Measurements from ENCODE around the gene FBN1.

The FBN1 gene

GRCh38 chr15:48388016-48388851, 257.3 kb downstream of the FBN1 start:
- Histone ChIP-seq H3K36me3 (ENCODE audit: control insufficient read depth, insufficient read depth, low read length) (no peaks in the 10 kb centered on the region), H3K27ac (ENCODE audit: low read depth, low read length) (no peak overlapping the region), H3K27me3 (ENCODE audit: control insufficient read depth, insufficient read depth, low read length) (no peaks in the 10 kb centered on the region), H3K9ac (ENCODE audit: low read length) (no peak overlapping the region), H3K9me3 (ENCODE audit: control insufficient read depth, insufficient read depth, low read depth, low read length) (no peaks in the 10 kb centered on the region), H3K4me3 (ENCODE audit: low read depth, low read length) (no peak overlapping the region), H3K4me1 (ENCODE audit: control insufficient read depth, insufficient read depth, low read length) (no peaks in the 10 kb centered on the region)

GRCh38 chr15:48385031-48385830, 260.3 kb downstream of the FBN1 start:
- Histone ChIP-seq H3K27me3 (ENCODE audit: control insufficient read depth, insufficient read depth, low read length) (no peaks in the 10 kb centered on the region), H3K9me3 (ENCODE audit: control insufficient read depth, insufficient read depth, low read depth, low read length) (no peaks in the 10 kb centered on the region), H3K27ac (ENCODE audit: low read depth, low read length) (no peak overlapping the region), H3K4me3 (ENCODE audit: low read depth, low read length) (no peak overlapping the region), H3K9ac (ENCODE audit: low read length) (no peak overlapping the region), H3K4me1 (ENCODE audit: control insufficient read depth, insufficient read depth, low read length) (no peaks in the 10 kb centered on the region), H3K36me3 (ENCODE audit: control insufficient read depth, insufficient read depth, low read length) (no peaks in the 10 kb centered on the region)

GRCh38 chr15:48384616-48385015, 260.9 kb downstream of the FBN1 start:
- Histone ChIP-seq H3K9ac (ENCODE audit: low read length) (no peak overlapping the region), H3K27ac (ENCODE audit: low read depth, low read length) (no peak overlapping the region), H3K27me3 (ENCODE audit: control insufficient read depth, insufficient read depth, low read length) (no peaks in the 10 kb centered on the region), H3K9me3 (ENCODE audit: control insufficient read depth, insufficient read depth, low read depth, low read length) (no peaks in the 10 kb centered on the region), H3K4me3 (ENCODE audit: low read depth, low read length) (no peak overlapping the region), H3K4me1 (ENCODE audit: control insufficient read depth, insufficient read depth, low read length) (no peaks in the 10 kb centered on the region), H3K36me3 (ENCODE audit: control insufficient read depth, insufficient read depth, low read length) (no peaks in the 10 kb centered on the region)

GRCh38 chr15:48383031-48383430, 262.5 kb downstream of the FBN1 start:
- no peaks in the 10 kb centered on the region for H3K36me3 ChIP-seq (ENCODE audit: control insufficient read depth, insufficient read depth, low read length)
- H3K9ac ChIP-seq (ENCODE audit: low read length): no peak overlapping the region
- no peaks in the 10 kb centered on the region for H3K27me3 ChIP-seq (ENCODE audit: control insufficient read depth, insufficient read depth, low read length)
- no peaks in the 10 kb centered on the region for H3K9me3 ChIP-seq (ENCODE audit: control insufficient read depth, insufficient read depth, low read depth, low read length)
- no peaks in the 10 kb centered on the region for H3K4me1 ChIP-seq (ENCODE audit: control insufficient read depth, insufficient read depth, low read length)
- no peak overlapping the region for H3K4me3 ChIP-seq (ENCODE audit: low read depth, low read length)
- no peak overlapping the region for H3K27ac ChIP-seq (ENCODE audit: low read depth, low read length)

- Histone ChIP-seq H3K36me3 (ENCODE audit: control insufficient read depth, insufficient read depth, low read length) (no peaks in the 10 kb centered on the region), H3K9ac (ENCODE audit: low read length) (no peak overlapping the region), H3K27ac (ENCODE audit: low read depth, low read length) (no peak overlapping the region), H3K27me3 (ENCODE audit: control insufficient read depth, insufficient read depth, low read length) (no peaks in the 10 kb centered on the region), H3K4me1 (ENCODE audit: control insufficient read depth, insufficient read depth, low read length) (no peaks in the 10 kb centered on the region), H3K9me3 (ENCODE audit: control insufficient read depth, insufficient read depth, low read depth, low read length) (0 out of 2 replicates have a peak, but pooled peaks cover 6% of the 10 kb centered on the region), H3K4me3 (ENCODE audit: low read depth, low read length) (no peak overlapping the region)
Measured at GRCh38 chr15:48381861-48382260, 263.6 kb downstream of the FBN1 start.

GRCh38 chr15:48380198-48380597, 265.3 kb downstream of the FBN1 start:
- H3K4me1 ChIP-seq (ENCODE audit: control insufficient read depth, insufficient read depth, low read length): no peaks in the 10 kb centered on the region
- no peak overlapping the region for H3K4me3 ChIP-seq (ENCODE audit: low read depth, low read length)
- H3K9ac ChIP-seq (ENCODE audit: low read length): no peak overlapping the region
- peaks cover 13% of the 10 kb centered on the region; the same call in 1 of the 2 replicates for H3K9me3 ChIP-seq (ENCODE audit: control insufficient read depth, insufficient read depth, low read depth, low read length)
- H3K27ac ChIP-seq (ENCODE audit: low read depth, low read length): no peak overlapping the region
- H3K36me3 ChIP-seq (ENCODE audit: control insufficient read depth, insufficient read depth, low read length): no peaks in the 10 kb centered on the region
- no peaks in the 10 kb centered on the region for H3K27me3 ChIP-seq (ENCODE audit: control insufficient read depth, insufficient read depth, low read length)

- Histone ChIP-seq H3K4me3 (ENCODE audit: low read depth, low read length) (no peak overlapping the region), H3K27ac (ENCODE audit: low read depth, low read length) (no peak overlapping the region), H3K27me3 (ENCODE audit: control insufficient read depth, insufficient read depth, low read length) (no peaks in the 10 kb centered on the region), H3K9ac (ENCODE audit: low read length) (no peak overlapping the region), H3K36me3 (ENCODE audit: control insufficient read depth, insufficient read depth, low read length) (no peaks in the 10 kb centered on the region), H3K4me1 (ENCODE audit: control insufficient read depth, insufficient read depth, low read length) (no peaks in the 10 kb centered on the region), H3K9me3 (ENCODE audit: control insufficient read depth, insufficient read depth, low read depth, low read length) (peaks cover 13% of the 10 kb centered on the region; the same call in 1 of the 2 replicates)
Measured at GRCh38 chr15:48375767-48376166, 269.7 kb downstream of the FBN1 start.

DNA sequence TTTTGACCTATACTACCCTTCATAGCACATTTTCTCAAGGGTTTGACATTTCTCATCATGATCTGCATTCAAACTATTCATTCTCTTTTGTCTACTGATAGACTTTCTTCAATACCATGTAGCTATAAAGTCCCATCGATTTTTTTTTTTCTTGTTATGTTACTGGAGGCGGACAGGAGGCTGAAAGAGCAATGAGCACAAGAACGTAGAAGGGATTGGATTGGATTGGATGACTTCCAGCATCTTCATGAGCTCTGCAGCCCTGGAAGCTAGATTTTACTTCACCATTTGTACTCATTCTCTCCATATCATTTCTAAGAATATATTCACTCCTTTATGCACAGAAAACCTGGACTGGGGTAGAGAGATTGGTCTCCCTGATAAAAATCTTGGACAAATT, 271.0 kb downstream of the FBN1 start:
- no peak overlapping the region for H3K9ac ChIP-seq (ENCODE audit: low read length)
- H3K4me1 ChIP-seq (ENCODE audit: control insufficient read depth, insufficient read depth, low read length): no peaks in the 10 kb centered on the region
- H3K27me3 ChIP-seq (ENCODE audit: control insufficient read depth, insufficient read depth, low read length): no peaks in the 10 kb centered on the region
- H3K27ac ChIP-seq (ENCODE audit: low read depth, low read length): no peak overlapping the region
- H3K36me3 ChIP-seq (ENCODE audit: control insufficient read depth, insufficient read depth, low read length): no peaks in the 10 kb centered on the region
- no peak overlapping the region for H3K4me3 ChIP-seq (ENCODE audit: low read depth, low read length)
- peaks cover 13% of the 10 kb centered on the region; the same call in 1 of the 2 replicates for H3K9me3 ChIP-seq (ENCODE audit: control insufficient read depth, insufficient read depth, low read depth, low read length)

DNA sequence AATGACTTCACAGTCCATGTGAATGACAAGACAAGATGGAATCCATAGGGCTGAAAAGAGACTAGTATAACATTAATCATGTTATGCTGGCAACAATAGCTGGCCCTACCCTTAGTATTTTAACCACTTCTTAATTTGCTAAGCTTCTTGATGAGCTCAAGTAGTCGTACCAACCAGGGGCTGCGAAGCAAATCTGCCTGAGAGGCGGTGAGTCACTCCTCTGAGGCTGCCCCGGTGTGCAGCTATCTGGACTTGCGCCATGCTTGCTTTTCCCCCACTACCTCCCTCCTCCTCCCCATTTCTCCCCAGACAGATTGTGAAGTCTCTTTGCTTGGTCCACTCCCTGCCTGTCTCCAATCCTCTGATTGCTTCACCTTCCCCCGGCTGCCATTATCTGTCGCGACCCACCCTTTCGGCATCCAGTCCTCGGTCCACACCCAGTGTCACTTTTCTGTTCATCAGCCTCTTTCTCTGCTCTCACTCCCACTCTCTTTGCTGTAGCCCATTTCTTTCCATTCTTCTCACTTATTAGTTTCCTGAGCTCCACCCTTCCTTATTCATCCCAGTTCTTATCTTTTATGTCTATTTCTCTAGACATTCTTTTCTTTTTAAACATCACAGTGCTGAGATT, 271.6 kb downstream of the FBN1 start:
- Histone ChIP-seq H3K4me3 (ENCODE audit: low read depth, low read length) (no peak overlapping the region), H3K9me3 (ENCODE audit: control insufficient read depth, insufficient read depth, low read depth, low read length) (peaks cover 13% of the 10 kb centered on the region; the same call in 1 of the 2 replicates), H3K4me1 (ENCODE audit: control insufficient read depth, insufficient read depth, low read length) (no peaks in the 10 kb centered on the region), H3K9ac (ENCODE audit: low read length) (no peak overlapping the region), H3K36me3 (ENCODE audit: control insufficient read depth, insufficient read depth, low read length) (no peaks in the 10 kb centered on the region), H3K27me3 (ENCODE audit: control insufficient read depth, insufficient read depth, low read length) (no peaks in the 10 kb centered on the region), H3K27ac (ENCODE audit: low read depth, low read length) (no peak overlapping the region)

GRCh38 chr15:48371961-48372360, 273.5 kb downstream of the FBN1 start:
- Histone ChIP-seq H3K27ac (ENCODE audit: low read depth, low read length) (no peak overlapping the region), H3K4me3 (ENCODE audit: low read depth, low read length) (no peak overlapping the region), H3K9me3 (ENCODE audit: control insufficient read depth, insufficient read depth, low read depth, low read length) (peaks cover 7% of the 10 kb centered on the region; the same call in 1 of the 2 replicates), H3K27me3 (ENCODE audit: control insufficient read depth, insufficient read depth, low read length) (no peaks in the 10 kb centered on the region), H3K4me1 (ENCODE audit: control insufficient read depth, insufficient read depth, low read length) (no peaks in the 10 kb centered on the region), H3K36me3 (ENCODE audit: control insufficient read depth, insufficient read depth, low read length) (no peaks in the 10 kb centered on the region), H3K9ac (ENCODE audit: low read length) (no peak overlapping the region)

GRCh38 chr15:48371550-48371949, 274.0 kb downstream of the FBN1 start:
- Histone ChIP-seq H3K36me3 (ENCODE audit: control insufficient read depth, insufficient read depth, low read length) (no peaks in the 10 kb centered on the region), H3K9ac (ENCODE audit: low read length) (no peak overlapping the region), H3K27me3 (ENCODE audit: control insufficient read depth, insufficient read depth, low read length) (no peaks in the 10 kb centered on the region), H3K27ac (ENCODE audit: low read depth, low read length) (no peak overlapping the region), H3K9me3 (ENCODE audit: control insufficient read depth, insufficient read depth, low read depth, low read length) (peaks cover 5% of the 10 kb centered on the region; the same call in 1 of the 2 replicates), H3K4me1 (ENCODE audit: control insufficient read depth, insufficient read depth, low read length) (no peaks in the 10 kb centered on the region), H3K4me3 (ENCODE audit: low read depth, low read length) (no peak overlapping the region)
